ENCODE data around the gene NEDD8. TPM values are rescaled to one million over a fixed set of nuclear protein-coding genes. Genes with fewer than 3 reads are reported as not detected.

The NEDD8 gene
- total and polyA plus RNA-seq, 7 experiments from 2014 or later, result 73.5 to 340 (median 127) TPM

DNA sequence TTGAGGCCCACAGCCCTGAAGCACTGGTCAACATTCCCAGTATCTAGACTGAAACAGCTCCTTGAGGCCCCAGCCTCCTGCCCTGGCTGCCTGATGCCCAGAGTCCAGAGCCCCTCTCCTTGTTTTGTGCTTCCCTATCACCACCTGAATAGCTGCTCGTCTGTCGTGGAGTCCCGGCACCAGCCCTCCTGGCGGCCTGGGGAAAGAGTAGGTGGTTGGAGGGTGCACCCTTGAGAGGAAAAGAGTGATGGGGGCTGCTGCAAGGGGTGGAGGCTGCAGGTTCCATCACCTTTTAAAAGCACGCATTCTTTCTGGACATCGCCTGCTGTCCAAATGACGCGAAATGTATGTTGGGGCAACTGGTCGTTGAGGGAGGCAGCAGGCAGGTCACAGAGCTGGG lies 36.1 kb upstream of the NEDD8 start:
- ChIA-PET POLR2A (interaction anchor here (1.3 to 4.8 kb wide), 2 partner anchors 25 to 55 kb away, joined by 3 to 87 read pairs; partner anchors contain the start of genes CHMP4A and TINF2), CTCF (interaction anchor here (0.6 to 1.2 kb wide), 3 partner anchors 25 to 29 kb away, joined by 3 to 4 read pairs (median 4); partner anchors contain the start of gene TINF2)
- no peaks in the 10 kb centered on the region for H3K9me3 ChIP-seq (ENCODE audit: control insufficient read depth in 2 of 3, low read length in 3 of 3)
- no peaks in the 10 kb centered on the region for H3K27me3 ChIP-seq (ENCODE audit: control insufficient read depth in 2 of 2, insufficient read depth in 2 of 2, low read length in 2 of 2)
- ATAC-seq (no peak), DNase-seq (no peak)
- no peak overlapping the region for H3K27ac ChIP-seq (ENCODE audit: low read depth, low read length)
- no peak overlapping the region for H3K27ac Mint-ChIP-seq
- intact Hi-C loops (cut with micrococcal nuclease), result no loop called here
- H3K4me3 Mint-ChIP-seq, result no peak overlapping the region
- H3K36me3 ChIP-seq (ENCODE audit: control insufficient read depth in 2 of 3, insufficient read depth in 3 of 3, low read length in 3 of 3), result peaks cover 0 to 63% (median 0%) of the 10 kb centered on the region in 3 experiments
- H3K4me3 ChIP-seq (ENCODE audit: low read length), result no peak overlapping the region
- H3K36me3 Mint-ChIP-seq, result peaks cover 6 to 26% (median 15%) of the 10 kb centered on the region in 5 donors
- H3K9me3 Mint-ChIP-seq, result no peaks in the 10 kb centered on the region
- peaks cover 12 to 17% of the 10 kb centered on the region in 2 donors for H3K4me1 ChIP-seq (ENCODE audit: control insufficient read depth in 2 of 2, insufficient read depth in 2 of 2, low read length in 2 of 2)
- no peaks in the 10 kb centered on the region for H3K27me3 Mint-ChIP-seq
- H3K4me1 Mint-ChIP-seq, result peaks cover 12 to 34% (median 27%) of the 10 kb centered on the region in 7 donors

DNA sequence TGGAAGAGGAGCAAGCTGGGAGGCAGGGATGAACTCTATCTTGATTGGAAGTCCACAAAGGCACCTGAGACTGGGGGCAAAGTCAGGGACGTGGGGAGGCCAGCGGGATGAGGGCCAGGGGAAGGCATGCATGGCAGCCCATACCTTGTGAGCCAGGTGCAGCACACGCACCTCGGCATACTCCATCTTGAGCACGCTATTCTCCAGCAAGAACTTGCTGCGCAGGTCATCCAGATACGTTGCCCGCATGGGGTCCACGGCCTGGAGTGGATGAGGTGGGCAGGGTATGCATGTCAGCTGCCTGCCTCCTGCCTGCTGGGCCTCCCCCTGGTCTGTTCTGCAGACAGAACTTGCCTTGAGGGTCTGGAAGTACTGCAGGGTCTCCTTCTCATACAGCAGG lies 35.3 kb upstream of the NEDD8 start:
- intact Hi-C loops (cut with micrococcal nuclease), result no loop called here
- no peak overlapping the region for H3K4me3 ChIP-seq (ENCODE audit: low read length)
- peaks cover 0 to 63% (median 0%) of the 10 kb centered on the region in 3 experiments for H3K36me3 ChIP-seq (ENCODE audit: control insufficient read depth in 2 of 3, insufficient read depth in 3 of 3, low read length in 3 of 3)
- ChIA-PET POLR2A (no interaction called here), CTCF (no interaction called here)
- no peaks in the 10 kb centered on the region for H3K9me3 ChIP-seq (ENCODE audit: control insufficient read depth in 2 of 3, low read length in 3 of 3)
- H3K4me1 ChIP-seq (ENCODE audit: control insufficient read depth in 2 of 2, insufficient read depth in 2 of 2, low read length in 2 of 2), result peaks cover 8 to 14% of the 10 kb centered on the region in 2 donors
- no peaks in the 10 kb centered on the region for H3K27me3 ChIP-seq (ENCODE audit: control insufficient read depth in 2 of 2, insufficient read depth in 2 of 2, low read length in 2 of 2)
- H3K36me3 Mint-ChIP-seq, result peaks cover 6 to 27% (median 15%) of the 10 kb centered on the region in 5 donors
- DNase-seq, result no peak
- no peaks in the 10 kb centered on the region for H3K9me3 Mint-ChIP-seq
- H3K27me3 Mint-ChIP-seq, result no peaks in the 10 kb centered on the region
- ATAC-seq, result no peak
- H3K4me1 Mint-ChIP-seq, result peaks cover 8 to 28% (median 21%) of the 10 kb centered on the region in 7 donors
- H3K4me3 Mint-ChIP-seq, result peak overlapping the region in 1 of 10 donors; percentile 48
- H3K27ac Mint-ChIP-seq, result no peak overlapping the region
- no peak overlapping the region for H3K27ac ChIP-seq (ENCODE audit: low read depth, low read length)

DNA sequence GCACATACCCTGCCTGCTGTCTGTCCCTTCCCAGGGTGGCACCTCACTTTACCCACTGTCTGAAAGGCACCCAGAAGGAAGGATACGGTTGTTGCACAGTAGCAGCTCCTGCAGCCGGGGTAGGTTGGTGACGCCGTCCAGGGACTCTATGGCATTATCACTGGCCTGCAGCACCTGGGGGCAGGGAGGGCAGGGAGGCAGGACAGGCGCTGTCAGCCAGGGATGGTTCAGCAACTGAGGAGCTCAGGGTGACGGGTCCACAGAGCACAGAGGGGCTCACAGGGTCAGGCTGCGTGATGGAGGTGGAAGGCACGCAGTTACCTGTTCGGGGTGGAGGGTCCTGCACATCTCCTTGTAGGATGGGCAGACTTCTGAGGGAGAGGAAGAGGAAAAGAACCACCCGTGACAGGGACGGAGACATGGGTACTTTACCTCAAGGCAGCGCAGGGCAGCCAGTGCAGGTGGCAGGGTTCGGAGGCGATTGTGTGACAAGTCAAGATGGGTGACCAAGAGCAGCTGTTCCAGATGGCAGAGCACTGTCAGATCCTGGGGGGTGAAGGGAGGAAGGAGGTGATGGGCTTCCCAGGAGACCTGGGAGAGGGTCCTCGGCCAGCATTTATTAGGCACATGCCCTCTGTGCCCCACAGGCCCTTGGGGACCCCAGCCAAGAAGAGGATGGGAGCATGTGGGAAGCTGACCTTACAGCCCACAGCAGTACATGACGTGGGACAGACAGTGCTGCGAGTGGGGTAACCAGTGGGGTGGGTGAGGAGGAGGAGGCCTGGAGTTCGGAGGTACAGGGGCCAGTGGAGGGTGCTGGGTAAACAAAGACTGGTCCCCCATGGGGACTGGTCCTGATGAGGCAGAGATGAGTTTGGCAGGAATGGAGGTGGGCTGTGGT lies 34.4 kb upstream of the NEDD8 start:
- ATAC-seq, result no peak
- Histone ChIP-seq H3K4me1 (ENCODE audit: control insufficient read depth in 2 of 2, insufficient read depth in 2 of 2, low read length in 2 of 2) (peaks cover 0 to 7% of the 10 kb centered on the region in 2 donors), H3K4me3 (ENCODE audit: low read length) (no peak overlapping the region), H3K36me3 (ENCODE audit: control insufficient read depth in 2 of 3, insufficient read depth in 3 of 3, low read length in 3 of 3) (peaks cover 0 to 63% (median 0%) of the 10 kb centered on the region in 3 experiments), H3K9me3 (ENCODE audit: control insufficient read depth in 2 of 3, low read length in 3 of 3) (no peaks in the 10 kb centered on the region), H3K27ac (ENCODE audit: low read depth, low read length) (no peak overlapping the region), H3K27me3 (ENCODE audit: control insufficient read depth in 2 of 2, insufficient read depth in 2 of 2, low read length in 2 of 2) (no peaks in the 10 kb centered on the region)
- Mint-ChIP-seq H3K4me3 (peak overlapping the region in 1 of 10 donors; percentile 39), H3K27ac (peak overlapping the region in 3 of 9 donors; percentile 18 to 73 (median 41)), H3K4me1 (peaks cover 0 to 19% (median 12%) of the 10 kb centered on the region in 7 donors), H3K9me3 (no peaks in the 10 kb centered on the region), H3K36me3 (peaks cover 6 to 29% (median 15%) of the 10 kb centered on the region in 5 donors), H3K27me3 (no peaks in the 10 kb centered on the region)
- POLR2A ChIA-PET, result interaction anchor here (0.5 kb wide), 1 partner anchor 1710 kb away, joined by 3 read pairs; no protein-coding TSS in a partner anchor
- intact Hi-C loops (cut with micrococcal nuclease), result no loop called here
- no peak for DNase-seq
- CTCF ChIA-PET, result interaction anchor here (1.3 kb wide), 1 partner anchor 71 kb away, joined by 3 read pairs; no protein-coding TSS in a partner anchor

DNA sequence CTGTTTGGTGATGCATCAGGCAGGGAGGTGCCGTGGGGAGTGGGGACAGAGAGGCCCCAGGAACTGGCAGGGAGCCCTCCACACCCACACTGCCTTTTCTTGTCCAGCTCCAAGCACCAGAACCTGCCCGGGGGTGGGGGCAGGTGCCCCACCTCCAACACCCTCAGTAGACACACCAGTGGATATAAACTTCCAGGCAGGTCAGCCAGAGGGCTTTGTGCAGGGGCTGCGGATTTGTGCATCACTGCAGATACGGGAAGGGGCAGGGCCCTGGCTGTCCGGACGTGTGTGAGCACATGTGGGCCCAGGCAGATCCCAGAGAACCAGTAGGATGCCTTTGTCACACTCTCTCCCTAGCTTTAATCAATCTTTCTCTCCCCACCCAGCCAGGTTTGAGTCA lies 32.1 kb upstream of the NEDD8 start:
- Mint-ChIP-seq H3K27ac (peak overlapping the region in 1 of 9 donors; percentile 41), H3K27me3 (no peaks in the 10 kb centered on the region), H3K4me1 (peaks cover 0 to 7% (median 0%) of the 10 kb centered on the region in 7 donors), H3K4me3 (no peak overlapping the region), H3K36me3 (peaks cover 6 to 37% (median 15%) of the 10 kb centered on the region in 5 donors), H3K9me3 (no peaks in the 10 kb centered on the region)
- ATAC-seq, result no peak
- intact Hi-C loops (cut with micrococcal nuclease), result no loop called here
- ChIA-PET POLR2A (interaction anchor here (0.5 to 1.7 kb wide), 5 partner anchors 21 to 88 kb away, joined by 3 to 4 read pairs (median 3); partner anchors contain the start of genes DHRS1, GMPR2, NOP9 and TINF2), CTCF (interaction anchor here (0.6 to 0.7 kb wide), 2 partner anchors 34 to 39 kb away, joined by 3 read pairs; no protein-coding TSS in a partner anchor)
- H3K27ac ChIP-seq (ENCODE audit: low read depth, low read length), result no peak overlapping the region
- H3K4me1 ChIP-seq (ENCODE audit: control insufficient read depth in 2 of 2, insufficient read depth in 2 of 2, low read length in 2 of 2), result no peaks in the 10 kb centered on the region
- DNase-seq, result no peak
- H3K9me3 ChIP-seq (ENCODE audit: control insufficient read depth in 2 of 3, low read length in 3 of 3), result no peaks in the 10 kb centered on the region
- H3K27me3 ChIP-seq (ENCODE audit: control insufficient read depth in 2 of 2, insufficient read depth in 2 of 2, low read length in 2 of 2), result no peaks in the 10 kb centered on the region
- peaks cover 0 to 64% (median 0%) of the 10 kb centered on the region in 3 experiments for H3K36me3 ChIP-seq (ENCODE audit: control insufficient read depth in 2 of 3, insufficient read depth in 3 of 3, low read length in 3 of 3)
- no peak overlapping the region for H3K4me3 ChIP-seq (ENCODE audit: low read length)

DNA sequence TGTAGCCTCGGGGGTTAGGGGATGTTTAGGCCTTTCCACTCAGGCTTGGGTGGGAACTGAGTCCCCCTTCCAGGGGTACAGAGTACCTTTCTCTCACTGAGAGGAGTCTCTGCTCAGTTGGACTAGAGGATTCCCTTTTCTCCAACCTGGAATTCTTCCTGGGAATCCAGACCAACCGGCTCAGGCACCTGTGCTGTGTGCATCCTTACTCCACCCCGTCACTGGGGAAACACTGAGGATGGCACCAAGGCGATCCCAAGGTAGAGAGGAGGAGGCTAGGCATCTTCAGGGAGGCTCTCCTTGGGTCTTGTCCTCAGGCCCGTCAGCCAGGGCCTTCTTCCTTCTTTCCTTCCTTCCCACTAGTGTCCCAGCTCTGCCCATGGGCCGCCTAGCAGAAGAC lies 31.7 kb upstream of the NEDD8 start:
- Histone ChIP-seq H3K4me1 (ENCODE audit: control insufficient read depth in 2 of 2, insufficient read depth in 2 of 2, low read length in 2 of 2) (no peaks in the 10 kb centered on the region), H3K4me3 (ENCODE audit: low read length) (no peak overlapping the region), H3K27ac (ENCODE audit: low read depth, low read length) (no peak overlapping the region), H3K27me3 (ENCODE audit: control insufficient read depth in 2 of 2, insufficient read depth in 2 of 2, low read length in 2 of 2) (no peaks in the 10 kb centered on the region), H3K9me3 (ENCODE audit: control insufficient read depth in 2 of 3, low read length in 3 of 3) (no peaks in the 10 kb centered on the region), H3K36me3 (ENCODE audit: control insufficient read depth in 2 of 3, insufficient read depth in 3 of 3, low read length in 3 of 3) (peaks cover 0 to 64% (median 0%) of the 10 kb centered on the region in 3 experiments)
- Mint-ChIP-seq H3K27ac (no peak overlapping the region), H3K4me3 (no peak overlapping the region), H3K4me1 (peaks cover 0 to 7% (median 0%) of the 10 kb centered on the region in 7 donors), H3K36me3 (peaks cover 6 to 35% (median 15%) of the 10 kb centered on the region in 5 donors), H3K27me3 (no peaks in the 10 kb centered on the region), H3K9me3 (no peaks in the 10 kb centered on the region)
- ChIA-PET POLR2A (interaction anchor here (0.6 to 1.5 kb wide), 3 partner anchors 21 to 87 kb away, joined by 3 to 4 read pairs (median 3); partner anchors contain the start of genes GMPR2 and TINF2), CTCF (no interaction called here)
- ATAC-seq, result no peak
- intact Hi-C loops (cut with micrococcal nuclease), result no loop called here
- no peak for DNase-seq

DNA sequence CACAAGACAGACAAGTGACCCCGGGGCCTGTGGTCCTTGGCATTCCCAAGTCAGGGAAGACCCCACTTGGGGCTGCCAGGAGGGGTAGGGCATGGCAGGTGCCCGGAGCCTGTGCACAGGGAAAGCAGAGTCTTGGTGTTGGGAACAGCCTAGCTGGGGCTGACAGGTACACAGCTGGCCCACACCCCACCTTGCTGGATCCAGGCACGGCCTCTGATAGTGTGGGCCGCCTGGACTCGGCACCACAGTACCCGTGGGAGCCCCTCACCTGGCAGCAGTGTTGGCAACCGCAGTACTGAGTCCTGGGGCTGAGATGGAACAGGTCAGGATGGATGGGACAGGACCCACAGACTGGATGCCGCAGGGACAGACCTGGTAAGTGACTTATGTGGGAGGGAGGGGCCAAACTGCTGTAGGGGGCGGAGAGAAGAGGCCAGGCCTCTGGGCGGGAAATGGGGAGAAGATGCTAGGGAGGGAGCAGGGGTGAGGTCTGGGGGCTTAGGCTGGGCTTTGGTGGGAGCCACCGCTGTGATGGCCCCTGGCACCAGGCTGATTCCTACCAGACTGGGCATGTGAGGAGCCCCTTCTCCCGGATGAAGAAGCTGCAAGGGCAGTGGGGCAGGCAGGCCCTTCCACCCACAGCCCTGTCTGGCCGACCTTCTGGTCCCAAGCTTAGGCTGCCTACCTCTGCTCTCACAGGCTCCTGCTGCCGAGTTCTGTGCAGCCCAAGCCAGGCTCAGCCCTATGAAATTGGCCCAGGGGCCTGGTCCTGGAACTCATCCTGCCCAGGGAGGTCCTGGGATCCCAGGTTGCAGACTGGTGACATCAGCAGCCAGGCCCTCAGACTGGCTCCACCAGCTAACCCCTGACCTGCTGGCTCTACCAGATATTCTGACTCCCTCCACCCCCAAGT lies 30.9 kb upstream of the NEDD8 start, which contains the start of gene TGM1:
TGM1 (minus strand) TSS at position 357 of the 913 bp plus-strand sequence. CDS start 825 bp downstream, outside the sequence.
- Mint-ChIP-seq H3K9me3 (no peaks in the 10 kb centered on the region), H3K27me3 (no peaks in the 10 kb centered on the region), H3K4me3 (no peak within 1 kb of the TSS), H3K27ac (peak within 1 kb of the TSS in 3 of 9 donors; percentile 46 to 68 (median 56)), H3K4me1 (peaks cover 0 to 7% (median 0%) of the 10 kb centered on the region in 7 donors), H3K36me3 (peaks cover 6 to 35% (median 15%) of the 10 kb centered on the region in 5 donors)
- H3K27ac ChIP-seq (ENCODE audit: low read depth, low read length), result no peak within 1 kb of the TSS
- H3K36me3 ChIP-seq (ENCODE audit: control insufficient read depth in 2 of 3, insufficient read depth in 3 of 3, low read length in 3 of 3), result peaks cover 0 to 62% (median 0%) of the 10 kb centered on the region in 3 experiments
- ChIA-PET POLR2A (interaction anchor here (0.6 to 1.5 kb wide), 2 partner anchors 20 to 32 kb away, joined by 3 to 4 read pairs; partner anchors contain the start of gene TINF2), CTCF (interaction anchor here (0.9 kb wide), 1 partner anchor 43 kb away, joined by 3 read pairs; no protein-coding TSS in a partner anchor)
- ATAC-seq (no peak), DNase-seq (no peak)
- H3K9me3 ChIP-seq (ENCODE audit: control insufficient read depth in 2 of 3, low read length in 3 of 3), result no peaks in the 10 kb centered on the region
- intact Hi-C loops (cut with micrococcal nuclease), result no loop called here
- no peaks in the 10 kb centered on the region for H3K4me1 ChIP-seq (ENCODE audit: control insufficient read depth in 2 of 2, insufficient read depth in 2 of 2, low read length in 2 of 2)
- H3K27me3 ChIP-seq (ENCODE audit: control insufficient read depth in 2 of 2, insufficient read depth in 2 of 2, low read length in 2 of 2), result no peaks in the 10 kb centered on the region
- H3K4me3 ChIP-seq (ENCODE audit: low read length), result no peak within 1 kb of the TSS

All from naive thymus-derived CD4-positive, alpha-beta T cell (primary cell).